Measurements from ENCODE around the gene AMN.

AMN gene

GRCh38 chr14:102899516-102899900 lies 23.0 kb upstream of the AMN start:
- no peak overlapping the region for H3K4me3 ChIP-seq (ENCODE audit: low read depth, low read length)
- TF ChIP-seq CTCF (IDR thresholded peaks at IDR 0.05; ENCODE audit: low read depth, low read length, missing control alignments): no peak
- DNase-seq (ENCODE audit: low read depth): no peak

- TF ChIP-seq CTCF (IDR thresholded peaks at IDR 0.05; ENCODE audit: low read depth, low read length, missing control alignments): peak; percentile 5
- DNase-seq (ENCODE audit: low read depth): peak; percentile 76
- peak overlapping the region; percentile 34 for H3K4me3 ChIP-seq (ENCODE audit: low read depth, low read length)
Observed at GRCh38 chr14:102900631-102901571, 21.6 kb upstream of the AMN start.

GRCh38 chr14:102901633-102902032 lies 20.8 kb upstream of the AMN start:
- peak overlapping the region; percentile 34; the same call in 1 of the 2 replicates for H3K4me3 ChIP-seq (ENCODE audit: low read depth, low read length)
- DNase-seq (ENCODE audit: low read depth): peak; percentile 92
- TF ChIP-seq CTCF (IDR thresholded peaks at IDR 0.05; ENCODE audit: low read depth, low read length, missing control alignments): no peak

GRCh38 chr14:102902086-102902485 lies 20.4 kb upstream of the AMN start:
- no peak for TF ChIP-seq CTCF (IDR thresholded peaks at IDR 0.05; ENCODE audit: low read depth, low read length, missing control alignments)
- no peak for DNase-seq (ENCODE audit: low read depth)
- H3K4me3 ChIP-seq (ENCODE audit: low read depth, low read length): peak overlapping the region; percentile 16; the same call in 1 of the 2 replicates

GRCh38 chr14:102902523-102903247 lies 19.8 kb upstream of the AMN start:
- no peak for DNase-seq (ENCODE audit: low read depth)
- no peak overlapping the region for H3K4me3 ChIP-seq (ENCODE audit: low read depth, low read length)
- TF ChIP-seq CTCF (IDR thresholded peaks at IDR 0.05; ENCODE audit: low read depth, low read length, missing control alignments): no peak

GRCh38 chr14:102903248-102903888 lies 19.1 kb upstream of the AMN start:
- no peak for DNase-seq (ENCODE audit: low read depth)

More at GRCh38 chr14:102903248-102903888, 19.1 kb upstream of the AMN start:
- TF ChIP-seq CTCF (IDR thresholded peaks at IDR 0.05; ENCODE audit: low read depth, low read length, missing control alignments): no peak
- H3K4me3 ChIP-seq (ENCODE audit: low read depth, low read length): no peak overlapping the region
